Stimulated activated CD8-positive, alpha-beta memory T cell treated with anti-CD3 and anti-CD28 coated beads, Interleukin-12 subunit alpha, Interleukin-12 subunit beta, amount 100 ng/mL, for 1 hour (primary cell): ENCODE measurements around the gene SLC5A11.
"Not testable (repeated sequence)": the region's sequence is repeated elsewhere in the genome, so short reads cannot be mapped to it uniquely, and the experiment has no call there.

ENCODE experiments used
- DNase-seq: peaks from one replicate; pipeline ENCODE4 v3.0.0-alpha.2; 2020; ENCODE audit warnings: low read depth

SLC5A11 gene

GRCh38 chr16:24858219-24859041, 12.7 kb downstream of the SLC5A11 start:
- peak; percentile 7 for DNase-seq

DNA sequence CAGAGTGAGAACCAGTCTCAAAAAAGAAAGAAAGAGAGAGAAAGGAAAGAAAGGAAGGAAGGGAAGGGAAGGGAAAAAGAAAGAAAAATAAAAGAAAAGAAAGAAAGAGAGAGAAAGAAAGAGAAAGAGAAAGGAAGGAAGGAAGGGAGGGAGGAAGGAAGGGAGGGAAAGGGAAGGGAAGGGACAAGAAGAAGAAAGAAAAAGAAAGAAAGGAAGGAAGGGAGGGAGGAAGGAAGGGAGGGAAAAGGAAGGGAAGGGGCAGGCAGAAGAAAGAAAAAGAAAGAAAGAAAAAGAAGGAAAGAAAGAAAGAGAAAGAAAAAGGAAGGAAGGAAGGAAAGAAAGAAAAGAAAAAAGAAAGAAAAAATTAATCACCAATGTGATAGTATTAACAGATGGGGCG, 15.7 kb downstream of the SLC5A11 start:
- no peak for DNase-seq

DNA sequence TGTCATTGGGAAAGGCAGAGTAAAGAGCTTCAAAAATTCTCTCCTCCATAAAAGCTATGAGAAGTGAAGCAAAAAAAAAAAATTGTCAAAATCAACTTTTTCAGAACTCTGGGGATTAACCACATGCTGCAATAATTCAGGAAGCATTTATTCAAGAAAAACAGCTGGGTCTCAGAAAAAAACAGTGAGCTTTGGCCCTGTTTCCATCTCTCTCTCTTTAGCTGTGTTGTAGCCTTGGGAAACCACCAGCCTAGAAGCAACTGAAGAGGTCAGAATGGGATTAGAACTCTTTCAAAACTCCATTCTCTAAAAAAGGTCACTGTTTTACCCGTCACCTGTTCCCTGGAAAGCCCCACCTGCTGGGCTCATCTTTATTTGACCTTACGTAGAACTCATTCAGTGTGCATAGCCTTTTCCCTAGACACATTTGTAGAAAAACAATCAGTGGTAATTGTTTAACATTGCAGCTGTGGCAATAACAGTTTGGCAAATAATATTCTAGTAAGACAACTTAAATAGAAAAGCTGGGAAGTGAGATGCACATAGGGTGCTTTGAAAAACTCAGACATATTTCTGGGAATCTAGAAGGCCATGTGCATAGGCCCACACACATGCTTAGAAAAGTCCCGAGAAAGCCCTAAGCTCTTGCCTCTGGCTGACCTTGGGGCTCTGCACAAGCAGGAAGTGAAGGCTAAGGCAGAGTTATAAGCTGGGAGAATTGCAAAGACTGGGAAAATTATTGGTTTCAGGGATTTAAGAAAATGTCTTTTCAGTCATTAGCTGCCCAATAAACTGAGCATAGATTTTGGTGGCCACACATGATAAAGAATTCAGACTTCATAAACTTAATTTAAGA, 18.0 kb downstream of the SLC5A11 start:
- no peak for DNase-seq

DNA sequence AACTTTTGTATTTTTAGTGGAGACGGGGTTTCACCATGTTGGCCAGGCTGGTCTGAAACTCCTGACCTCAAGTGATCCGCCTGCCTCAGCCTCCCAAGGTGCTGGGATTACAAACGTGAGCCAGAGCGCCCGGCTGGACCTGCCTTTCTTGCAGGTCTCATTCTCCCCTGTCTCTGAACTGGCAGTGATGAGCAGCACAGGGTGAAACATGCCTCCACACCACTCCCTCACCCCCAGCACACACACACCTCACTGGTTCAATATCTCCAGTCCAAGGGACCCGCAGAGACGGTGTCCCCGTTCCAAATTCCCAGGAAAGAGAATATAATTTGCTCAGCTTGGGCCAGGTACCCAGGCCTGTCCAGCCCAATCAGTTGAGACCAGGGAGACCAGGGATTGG, 23.3 kb downstream of the SLC5A11 start:
- DNase-seq, result no peak

- no peak for DNase-seq
Observed at GRCh38 chr16:24871891-24872290, 26.1 kb downstream of the SLC5A11 start.

- no peak for DNase-seq
Observed at GRCh38 chr16:24873028-24873427, 27.3 kb downstream of the SLC5A11 start.

GRCh38 chr16:24875466-24875865, 29.7 kb downstream of the SLC5A11 start:
- no peak for DNase-seq

GRCh38 chr16:24876231-24876630, 30.5 kb downstream of the SLC5A11 start:
- no peak for DNase-seq

DNA sequence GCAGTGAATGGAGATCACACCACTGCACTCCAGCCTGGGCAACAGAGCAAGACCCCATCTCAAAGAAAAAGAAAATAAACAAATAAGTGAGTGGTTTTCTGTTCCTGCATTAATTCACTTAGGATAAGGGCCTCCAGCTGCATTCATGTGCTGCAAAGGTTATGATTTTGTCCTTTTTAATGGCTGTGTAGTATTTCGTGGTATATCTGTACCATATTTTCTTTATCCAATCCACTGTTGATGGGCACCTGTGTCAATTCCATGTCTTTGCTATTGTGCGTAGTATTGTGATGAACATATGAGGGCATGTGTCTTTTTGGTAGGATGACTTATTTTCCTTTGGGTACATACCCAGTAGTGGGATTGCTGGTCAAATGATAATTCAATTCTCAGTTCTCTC, 33.9 kb downstream of the SLC5A11 start:
- no peak for DNase-seq

- no peak for DNase-seq
Observed at GRCh38 chr16:24883714-24884151, 38.0 kb downstream of the SLC5A11 start.

DNA sequence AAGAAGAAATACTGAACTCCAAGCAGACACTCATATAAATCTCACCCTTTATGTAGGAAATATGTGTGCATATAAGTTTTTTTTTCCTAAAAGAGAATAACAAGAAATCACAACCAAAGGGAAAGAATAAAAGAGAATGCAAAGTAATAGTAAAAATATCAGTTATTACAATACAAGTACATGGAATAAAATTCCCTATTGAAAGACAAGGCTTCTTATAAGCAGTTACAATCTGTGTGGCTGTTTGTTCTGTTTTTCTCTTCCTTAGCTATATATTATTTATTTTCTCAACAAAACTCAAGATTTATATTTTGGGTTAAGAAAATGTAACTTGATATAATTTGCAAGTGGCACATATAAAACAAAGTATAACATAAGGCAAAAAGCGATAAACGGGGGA, 41.7 kb downstream of the SLC5A11 start:
- no peak for DNase-seq

GRCh38 chr16:24890746-24891145, 45.0 kb downstream of the SLC5A11 start:
- no peak for DNase-seq

DNA sequence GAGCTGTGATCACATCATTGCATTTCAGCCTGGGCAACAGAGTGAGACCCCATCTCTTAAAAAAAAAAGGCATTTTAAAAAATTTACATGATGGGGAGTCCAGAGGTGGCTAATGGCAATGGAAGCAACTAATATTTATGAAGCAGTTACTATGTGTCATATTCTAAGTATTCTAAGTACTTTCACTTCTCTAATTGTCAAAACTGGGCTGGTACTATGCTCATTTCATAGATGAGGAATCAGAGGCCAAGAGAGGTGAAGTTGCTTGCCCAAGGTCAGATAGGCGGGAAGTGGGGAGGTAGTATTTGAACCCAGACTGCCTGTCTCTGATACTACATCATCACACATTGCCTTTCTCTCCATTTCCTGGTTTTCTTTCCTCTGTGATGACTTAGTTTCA, 50.7 kb downstream of the SLC5A11 start:
- DNase-seq, result no peak

GRCh38 chr16:24897522-24897921, 51.8 kb downstream of the SLC5A11 start:
- DNase-seq, result not testable (repeated sequence)

- no peak for DNase-seq
Observed at GRCh38 chr16:24900230-24900629, 54.5 kb downstream of the SLC5A11 start.

- no peak for DNase-seq
Observed at GRCh38 chr16:24906199-24906808, 60.5 kb downstream of the SLC5A11 start.

- no peak for DNase-seq
Observed at GRCh38 chr16:24906901-24907300, 61.1 kb downstream of the SLC5A11 start.

- DNase-seq, result no peak
Observed at GRCh38 chr16:24908716-24909115, 63.0 kb downstream of the SLC5A11 start.

- DNase-seq, result no peak
Observed at GRCh38 chr16:24909856-24910255, 64.1 kb downstream of the SLC5A11 start.

DNA sequence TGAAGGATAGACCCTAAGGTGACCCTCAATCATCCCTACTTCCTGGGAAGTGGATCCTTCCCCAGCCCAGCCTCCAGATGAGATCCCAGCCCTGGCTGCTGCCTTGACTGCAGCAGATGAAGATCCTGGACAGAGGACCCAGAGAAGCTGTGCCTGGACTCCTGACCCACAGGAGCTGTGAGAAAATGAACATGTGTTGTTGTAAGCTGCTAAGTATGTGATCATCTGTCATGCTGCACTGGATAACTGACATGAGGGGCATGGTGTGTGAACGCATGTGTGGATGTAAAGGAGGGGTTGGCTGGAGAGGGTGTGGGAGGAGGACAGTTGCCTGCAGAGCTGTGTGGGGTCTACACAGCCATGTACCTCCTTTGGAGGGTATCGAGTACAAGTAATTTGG, 69.3 kb downstream of the SLC5A11 start:
- no peak for DNase-seq

GRCh38 chr16:24915576-24915975, 69.8 kb downstream of the SLC5A11 start:
- DNase-seq, result no peak

GRCh38 chr16:24917236-24917635, 71.5 kb downstream of the SLC5A11 start:
- DNase-seq, result no peak

DNA sequence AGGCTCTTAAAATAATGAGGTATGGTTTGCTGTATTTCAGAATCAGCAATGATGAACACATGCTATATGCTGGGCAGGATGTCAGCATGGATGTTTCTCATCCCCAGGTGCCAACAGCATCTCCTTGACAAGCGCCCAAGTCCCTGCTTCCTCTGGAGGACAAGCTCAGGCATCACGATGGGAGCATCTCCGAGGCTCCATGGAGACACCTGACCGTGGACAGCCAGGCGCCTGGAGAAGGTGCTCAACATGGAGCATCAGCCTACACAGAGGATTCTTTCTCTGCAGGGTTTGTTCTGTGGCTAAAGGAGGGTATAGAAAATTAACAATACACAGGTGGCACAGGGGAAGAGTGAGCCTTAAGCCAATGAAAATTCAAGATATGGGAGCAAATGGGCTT, 72.1 kb downstream of the SLC5A11 start:
- DNase-seq, result no peak
